Measurements from ENCODE around the gene EYA2.

The EYA2 gene

GRCh38 chr20:47111576-47111975 lies 216.9 kb downstream of the EYA2 start:
- DNase-seq (ENCODE audit: low read depth in 2 of 2), result no peak

- no peak for DNase-seq (ENCODE audit: low read depth in 2 of 2)
Measured at GRCh38 chr20:47113362-47114109, 218.9 kb downstream of the EYA2 start.

- no peak for DNase-seq (ENCODE audit: low read depth in 2 of 2)
Measured at GRCh38 chr20:47115694-47116093, 221.1 kb downstream of the EYA2 start.

- no peak for DNase-seq (ENCODE audit: low read depth in 2 of 2)
Measured at GRCh38 chr20:47117371-47117770, 222.7 kb downstream of the EYA2 start.

GRCh38 chr20:47117773-47118172 lies 223.1 kb downstream of the EYA2 start:
- DNase-seq (ENCODE audit: low read depth in 2 of 2), result no peak

- DNase-seq (ENCODE audit: low read depth in 2 of 2), result no peak
Measured at GRCh38 chr20:47118206-47118605, 223.6 kb downstream of the EYA2 start.

GRCh38 chr20:47118641-47119040 lies 224.0 kb downstream of the EYA2 start:
- DNase-seq (ENCODE audit: low read depth in 2 of 2), result no peak

GRCh38 chr20:47120346-47120936 lies 225.8 kb downstream of the EYA2 start:
- no peak for DNase-seq (ENCODE audit: low read depth in 2 of 2)

- DNase-seq (ENCODE audit: low read depth in 2 of 2), result no peak
Measured at GRCh38 chr20:47122560-47122959, 227.9 kb downstream of the EYA2 start.

- DNase-seq (ENCODE audit: low read depth in 2 of 2), result no peak
Measured at GRCh38 chr20:47124181-47124717, 229.6 kb downstream of the EYA2 start.

GRCh38 chr20:47125508-47125757 lies 230.8 kb downstream of the EYA2 start:
- no peak for DNase-seq (ENCODE audit: low read depth in 2 of 2)

- DNase-seq (ENCODE audit: low read depth in 2 of 2), result no peak
Measured at GRCh38 chr20:47125758-47126591, 231.3 kb downstream of the EYA2 start.

GRCh38 chr20:47126709-47127108 lies 232.1 kb downstream of the EYA2 start:
- DNase-seq (ENCODE audit: low read depth in 2 of 2), result no peak

GRCh38 chr20:47127546-47127945 lies 232.9 kb downstream of the EYA2 start:
- DNase-seq (ENCODE audit: low read depth in 2 of 2), result no peak

- no peak for DNase-seq (ENCODE audit: low read depth in 2 of 2)
Measured at GRCh38 chr20:47127999-47128398, 233.4 kb downstream of the EYA2 start.

GRCh38 chr20:47129306-47129705 lies 234.7 kb downstream of the EYA2 start:
- no peak for DNase-seq (ENCODE audit: low read depth in 2 of 2)

- no peak for DNase-seq (ENCODE audit: low read depth in 2 of 2)
Measured at GRCh38 chr20:47133809-47134456, 239.3 kb downstream of the EYA2 start.

- no peak for DNase-seq (ENCODE audit: low read depth in 2 of 2)
Measured at GRCh38 chr20:47136782-47137181, 242.1 kb downstream of the EYA2 start.

GRCh38 chr20:47137231-47137870 lies 242.7 kb downstream of the EYA2 start:
- DNase-seq (ENCODE audit: low read depth in 2 of 2), result no peak

- DNase-seq (ENCODE audit: low read depth in 2 of 2), result no peak
Measured at GRCh38 chr20:47139934-47140535, 245.4 kb downstream of the EYA2 start.

- DNase-seq (ENCODE audit: low read depth in 2 of 2), result no peak
Measured at GRCh38 chr20:47141350-47141921, 246.8 kb downstream of the EYA2 start.
